ENCODE data around the gene ACOX3. TPM values are rescaled to one million over a fixed set of nuclear protein-coding genes. Genes with fewer than 3 reads are reported as not detected.
"Not testable (repeated sequence)": the region's sequence is repeated elsewhere in the genome, so short reads cannot be mapped to it uniquely, and the experiment has no call there.

Gene ACOX3
- polyA plus RNA-seq, 3 donors: 3.8 to 16.8 (median 13.3) TPM

GRCh38 chr4:8350352-8350751 is 90.2 kb downstream of the ACOX3 start:
- H3K4me3 Mint-ChIP-seq: no peak overlapping the region
- 93% methylated on average over 10 of the region's 13 CpGs for WGBS (ENCODE audit: insufficient coverage)
- Histone ChIP-seq H3K79me2 (ENCODE audit: insufficient read depth, low read length) (no peaks in the 10 kb centered on the region), H4K20me1 (ENCODE audit: insufficient read depth, low read length) (no peaks in the 10 kb centered on the region), H3K9me3 (replicated peaks in 1 of 2; ENCODE audit: control insufficient read depth in 1 of 2, insufficient read depth in 1 of 2, low read length in 2 of 2) (peaks cover 10 to 20% of the 10 kb centered on the region in 2 donors), H3K27me3 (ENCODE audit: control insufficient read depth in 2 of 2, insufficient read depth in 2 of 2, low read length in 2 of 2) (no peaks in the 10 kb centered on the region), H3K27ac (ENCODE audit: low read depth in 1 of 2, low read length in 2 of 2) (no peak overlapping the region), H3K4me3 (replicated peaks in 1 of 3; ENCODE audit: low read depth in 2 of 3, low read length in 3 of 3) (no peak overlapping the region), H3K36me3 (replicated peaks in 1 of 2; ENCODE audit: control insufficient read depth in 1 of 2, insufficient read depth in 2 of 2, low read length in 2 of 2) (no peaks in the 10 kb centered on the region), H3K4me2 (replicated peaks; ENCODE audit: extremely low read depth, low read length, poor library complexity, severe bottlenecking) (no peak overlapping the region), H2AFZ (ENCODE audit: insufficient read depth, low read depth, low read length, poor library complexity, severe bottlenecking) (no peak overlapping the region), H3K9ac (ENCODE audit: insufficient read depth, low read length, poor library complexity, severe bottlenecking) (no peak overlapping the region), H3K4me1 (ENCODE audit: control insufficient read depth in 1 of 2, insufficient read depth in 2 of 2, low read length in 2 of 2) (peaks cover 4 to 6% of the 10 kb centered on the region in 2 donors)
- no peak for TF ChIP-seq CTCF (IDR thresholded peaks at IDR 0.05)
- intact Hi-C loops (cut with micrococcal nuclease): no loop called here
- peaks cover under 1 to 5% (median 2%) of the 10 kb centered on the region in 3 donors for H3K27me3 Mint-ChIP-seq (ENCODE audit: low read depth in 3 of 3)
- DNase-seq: peak in 1 of 3 donors; percentile 1
- H3K4me1 Mint-ChIP-seq: peaks cover 11% of the 10 kb centered on the region
- no peaks in the 10 kb centered on the region for H3K36me3 Mint-ChIP-seq
- no peak overlapping the region for H3K27ac Mint-ChIP-seq
- H3K9me3 Mint-ChIP-seq: peaks cover 15 to 22% (median 18%) of the 10 kb centered on the region in 7 donors

GRCh38 chr4:8349664-8350236 is 90.8 kb downstream of the ACOX3 start:
- H3K4me3 ChIP-seq (replicated peaks in 1 of 3; ENCODE audit: low read depth in 2 of 3, low read length in 3 of 3): no peak overlapping the region
- no peak overlapping the region for H3K4me2 ChIP-seq (replicated peaks; ENCODE audit: extremely low read depth, low read length, poor library complexity, severe bottlenecking)
- peaks cover 11% of the 10 kb centered on the region for H3K4me1 Mint-ChIP-seq
- H3K79me2 ChIP-seq (ENCODE audit: insufficient read depth, low read length): no peaks in the 10 kb centered on the region
- H3K9ac ChIP-seq (ENCODE audit: insufficient read depth, low read length, poor library complexity, severe bottlenecking): no peak overlapping the region
- no peak for DNase-seq
- no peaks in the 10 kb centered on the region for H3K27me3 ChIP-seq (ENCODE audit: control insufficient read depth in 2 of 2, insufficient read depth in 2 of 2, low read length in 2 of 2)
- intact Hi-C loops (cut with micrococcal nuclease): no loop called here
- H3K4me1 ChIP-seq (ENCODE audit: control insufficient read depth in 1 of 2, insufficient read depth in 2 of 2, low read length in 2 of 2): peaks cover 4 to 6% of the 10 kb centered on the region in 2 donors
- no peak for TF ChIP-seq CTCF (IDR thresholded peaks at IDR 0.05)
- H3K9me3 Mint-ChIP-seq: peaks cover 14 to 19% (median 16%) of the 10 kb centered on the region in 7 donors
- WGBS (ENCODE audit: insufficient coverage): 94% methylated on average over 5 of the region's 7 CpGs
- no peaks in the 10 kb centered on the region for H4K20me1 ChIP-seq (ENCODE audit: insufficient read depth, low read length)
- peak overlapping the region in 1 of 7 donors; percentile 50 for H3K27ac Mint-ChIP-seq
- H3K36me3 ChIP-seq (replicated peaks in 1 of 2; ENCODE audit: control insufficient read depth in 1 of 2, insufficient read depth in 2 of 2, low read length in 2 of 2): no peaks in the 10 kb centered on the region
- H3K4me3 Mint-ChIP-seq: no peak overlapping the region
- peaks cover 2 to 5% (median 2%) of the 10 kb centered on the region in 3 donors for H3K27me3 Mint-ChIP-seq (ENCODE audit: low read depth in 3 of 3)
- H3K36me3 Mint-ChIP-seq: no peaks in the 10 kb centered on the region
- H3K27ac ChIP-seq (ENCODE audit: low read depth in 1 of 2, low read length in 2 of 2): no peak overlapping the region
- H2AFZ ChIP-seq (ENCODE audit: insufficient read depth, low read depth, low read length, poor library complexity, severe bottlenecking): no peak overlapping the region
- H3K9me3 ChIP-seq (replicated peaks in 1 of 2; ENCODE audit: control insufficient read depth in 1 of 2, insufficient read depth in 1 of 2, low read length in 2 of 2): peaks cover 8 to 19% of the 10 kb centered on the region in 2 donors

GRCh38 chr4:8349236-8349635 is 91.3 kb downstream of the ACOX3 start:
- WGBS (ENCODE audit: insufficient coverage): 93% methylated on average over 2 of the region's 11 CpGs
- intact Hi-C loops (cut with micrococcal nuclease): not testable (repeated sequence)

More at GRCh38 chr4:8349236-8349635, 91.3 kb downstream of the ACOX3 start:
- not testable (repeated sequence) for H3K27me3 ChIP-seq (ENCODE audit: control insufficient read depth in 2 of 2, insufficient read depth in 2 of 2, low read length in 2 of 2); H3K27me3 Mint-ChIP-seq (ENCODE audit: low read depth in 3 of 3); H3K4me3 ChIP-seq (replicated peaks in 1 of 3; ENCODE audit: low read depth in 2 of 3, low read length in 3 of 3); H2AFZ ChIP-seq (ENCODE audit: insufficient read depth, low read depth, low read length, poor library complexity, severe bottlenecking); H3K36me3 ChIP-seq (replicated peaks in 1 of 2; ENCODE audit: control insufficient read depth in 1 of 2, insufficient read depth in 2 of 2, low read length in 2 of 2); H3K4me1 ChIP-seq (ENCODE audit: control insufficient read depth in 1 of 2, insufficient read depth in 2 of 2, low read length in 2 of 2); H3K9ac ChIP-seq (ENCODE audit: insufficient read depth, low read length, poor library complexity, severe bottlenecking); H4K20me1 ChIP-seq (ENCODE audit: insufficient read depth, low read length); H3K27ac ChIP-seq (ENCODE audit: low read depth in 1 of 2, low read length in 2 of 2); H3K4me2 ChIP-seq (replicated peaks; ENCODE audit: extremely low read depth, low read length, poor library complexity, severe bottlenecking); H3K79me2 ChIP-seq (ENCODE audit: insufficient read depth, low read length); H3K4me1 Mint-ChIP-seq; H3K36me3 Mint-ChIP-seq; DNase-seq; H3K4me3 Mint-ChIP-seq
- H3K9me3 Mint-ChIP-seq: peaks cover 9 to 14% (median 11%) of the 10 kb centered on the region in 7 donors
- H3K9me3 ChIP-seq (replicated peaks in 1 of 2; ENCODE audit: control insufficient read depth in 1 of 2, insufficient read depth in 1 of 2, low read length in 2 of 2): peaks cover 3 to 14% of the 10 kb centered on the region in 2 donors
- peak overlapping the region in 1 of 7 donors; percentile 50 for H3K27ac Mint-ChIP-seq
